ENCODE results near the gene KDM6A.
"Not testable (repeated sequence)": the region's sequence is repeated elsewhere in the genome, so short reads cannot be mapped to it uniquely, and the experiment has no call there.

KDM6A gene

DNA sequence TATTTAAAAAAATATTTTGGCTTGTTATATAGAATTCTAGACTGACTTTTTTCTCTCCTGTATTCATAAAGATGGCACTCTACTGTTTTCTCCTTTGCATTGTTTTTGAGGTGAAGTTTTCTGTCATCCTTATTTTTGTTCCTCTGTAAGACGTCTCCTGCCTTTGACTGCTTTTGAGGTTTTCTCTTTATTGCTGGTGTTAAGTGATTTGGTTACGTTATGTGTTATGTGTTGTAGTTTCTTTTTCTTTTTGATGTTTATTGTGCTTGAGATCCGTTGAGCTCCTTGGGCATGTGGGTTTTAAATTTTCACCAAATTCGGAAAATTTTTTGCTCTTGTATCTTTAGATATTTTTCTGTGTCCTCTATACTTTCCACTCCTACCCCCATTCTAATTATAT is 50.0 kb downstream of the KDM6A start:
- no peak for DNase-seq (ENCODE audit: low read depth in 2 of 2)

DNA sequence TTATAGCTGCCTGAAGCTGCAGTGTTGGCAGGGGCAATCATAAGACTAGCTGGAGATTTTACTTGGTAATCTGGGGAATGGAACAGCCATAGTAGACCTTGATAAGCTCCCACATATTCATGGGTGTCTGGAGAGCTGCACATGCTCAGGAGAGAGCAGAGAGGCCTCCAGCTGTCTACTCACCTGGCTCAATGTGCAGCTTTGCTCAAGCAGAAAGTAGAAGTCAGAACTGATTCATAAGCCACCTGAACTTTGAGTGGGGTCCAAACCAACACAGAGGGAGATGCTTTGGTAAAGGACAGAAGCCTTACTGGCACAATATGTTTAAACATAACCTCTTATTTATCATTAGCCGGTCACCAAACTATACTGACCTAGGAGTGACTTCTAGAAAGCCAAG is 54.4 kb downstream of the KDM6A start:
- DNase-seq (ENCODE audit: low read depth in 2 of 2), result no peak

DNA sequence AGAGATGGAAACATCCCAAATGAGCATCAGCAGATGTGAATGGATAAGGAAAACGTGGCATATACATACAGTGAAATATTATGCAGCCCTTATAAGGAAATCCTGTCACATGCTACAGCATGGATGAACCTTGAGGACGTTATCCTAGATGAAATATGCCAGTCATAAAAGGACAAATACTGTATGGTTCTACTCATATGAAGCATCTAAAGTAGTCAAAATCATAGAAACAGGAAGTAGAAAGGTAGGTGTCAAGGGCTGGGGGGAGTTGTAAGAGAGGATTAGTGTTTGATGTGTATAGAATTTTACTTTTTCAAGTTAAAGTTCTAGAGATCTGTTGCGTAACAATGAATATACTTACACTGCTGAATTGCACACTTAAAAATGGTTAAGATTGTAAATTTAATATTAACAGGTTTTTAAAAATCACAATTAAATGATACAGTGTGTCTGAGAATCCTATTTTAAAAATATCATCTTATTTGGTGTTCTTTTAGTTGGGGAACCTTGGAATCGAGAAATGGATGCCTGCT is 58.5 kb downstream of the KDM6A start:
- DNase-seq (ENCODE audit: low read depth in 2 of 2), result no peak

DNA sequence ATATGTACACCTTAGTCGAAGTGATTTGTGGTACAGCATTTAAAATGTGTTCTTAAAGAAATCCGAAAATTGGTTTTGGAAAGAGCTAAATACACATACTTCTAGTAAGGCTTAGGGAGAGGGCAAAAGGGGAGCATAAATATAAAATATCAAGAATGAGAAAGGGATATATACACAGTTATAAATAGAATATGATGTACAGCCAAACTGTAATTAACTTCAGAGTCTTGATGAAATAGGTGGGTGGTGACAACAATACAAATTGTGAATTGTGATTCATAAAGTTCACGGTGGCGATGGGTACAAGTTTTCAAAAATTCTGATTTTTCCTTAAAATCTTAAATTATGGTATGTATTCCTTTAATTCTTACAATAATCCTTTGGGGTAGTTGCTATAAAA is 62.2 kb downstream of the KDM6A start:
- no peak for DNase-seq (ENCODE audit: low read depth in 2 of 2)

DNA sequence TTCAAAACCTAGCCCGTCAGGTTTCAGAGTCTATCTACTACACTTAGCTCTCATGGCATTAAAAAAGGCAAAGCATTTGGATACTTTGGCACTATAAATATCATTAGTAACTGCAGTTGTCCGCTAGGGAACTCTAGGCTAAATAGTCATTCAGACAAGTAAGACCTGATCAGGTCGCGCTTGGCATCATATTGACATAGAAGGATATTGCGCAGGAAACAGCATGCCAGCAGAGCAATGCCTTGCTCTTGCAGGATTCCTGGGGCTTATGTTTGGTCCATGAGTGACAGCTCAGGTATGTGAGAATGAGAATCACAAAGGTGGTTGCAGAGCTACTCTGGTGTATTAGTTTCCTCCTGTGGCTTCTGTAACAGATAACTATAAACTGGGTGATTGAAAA is 62.7 kb downstream of the KDM6A start:
- no peak for DNase-seq (ENCODE audit: low read depth in 2 of 2)

DNA sequence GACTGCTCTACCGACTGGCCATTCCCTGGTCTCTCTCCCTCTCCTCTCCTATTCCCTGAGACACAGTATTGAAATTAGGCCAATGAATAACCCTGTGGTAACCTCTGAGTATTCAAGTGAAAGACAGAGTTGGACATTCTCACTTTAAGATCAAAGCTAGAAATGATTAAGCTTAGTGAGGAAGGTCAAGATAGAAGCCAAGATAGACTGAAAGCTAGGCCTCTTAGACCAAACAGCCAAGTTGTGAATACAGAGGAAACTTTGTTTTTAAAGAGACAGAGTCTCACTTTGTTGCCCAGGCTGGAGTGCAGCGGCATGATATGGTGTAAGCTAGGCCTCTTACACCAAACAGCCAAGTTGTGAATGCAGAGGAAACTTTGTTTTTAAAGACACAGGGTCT is 64.6 kb downstream of the KDM6A start:
- no peak for DNase-seq (ENCODE audit: low read depth in 2 of 2)

DNA sequence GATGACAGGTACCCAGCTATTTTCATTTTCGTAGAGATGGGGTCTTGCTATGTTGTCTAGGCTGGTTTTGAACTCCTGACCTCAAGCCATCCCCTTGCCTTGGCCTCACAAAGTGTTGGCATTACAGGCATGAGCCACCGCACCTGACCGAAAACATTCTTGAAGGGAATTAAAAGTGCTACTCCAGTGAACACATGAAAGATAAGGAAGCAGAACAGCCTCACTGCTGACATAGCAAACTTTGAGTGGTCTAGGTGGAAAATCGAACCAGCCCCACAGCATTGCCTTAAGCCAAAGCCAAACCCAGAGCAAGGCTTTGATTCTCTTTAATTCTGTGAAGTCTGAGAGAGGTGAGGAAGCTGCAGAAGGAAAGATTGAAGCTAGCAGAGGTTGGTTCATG is 65.1 kb downstream of the KDM6A start:
- no peak for DNase-seq (ENCODE audit: low read depth in 2 of 2)

DNA sequence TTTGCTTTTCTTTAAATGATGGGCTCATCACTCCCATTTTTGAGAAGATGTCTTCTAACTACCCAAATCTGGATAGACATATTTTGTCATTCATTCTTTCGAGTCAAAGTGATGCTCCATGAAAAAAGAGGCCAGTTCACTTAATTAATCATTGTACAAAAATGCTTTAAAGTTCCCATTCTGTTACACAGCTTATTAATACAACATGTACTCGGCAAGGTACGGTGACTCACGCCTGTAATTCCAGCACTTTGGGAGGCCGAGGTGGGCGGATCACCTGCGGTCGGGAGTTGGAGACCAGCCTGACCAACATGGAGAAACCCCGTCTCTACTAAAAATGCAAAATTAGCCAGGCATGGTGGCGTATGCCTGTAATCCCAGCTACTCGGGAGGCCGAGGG is 67.6 kb downstream of the KDM6A start:
- not testable (repeated sequence) for DNase-seq (ENCODE audit: low read depth in 2 of 2)

DNA sequence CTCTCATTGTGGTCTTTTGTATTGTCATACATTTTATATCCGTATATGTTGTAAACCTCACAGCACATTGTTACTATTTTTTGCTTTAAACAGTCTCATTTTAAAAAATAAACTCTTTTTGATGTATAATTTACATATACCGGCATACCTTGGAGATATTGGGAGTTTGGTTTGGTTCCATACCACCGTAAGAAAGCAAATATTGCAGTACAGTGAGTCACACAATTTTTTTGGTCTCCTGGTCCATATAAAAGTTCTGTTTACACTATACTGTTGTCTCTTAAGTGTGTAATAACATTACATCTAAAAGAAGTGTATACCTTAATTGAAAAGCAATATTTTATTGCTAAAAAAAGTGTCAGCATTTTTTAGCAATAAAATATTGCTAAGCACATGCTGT is 70.0 kb downstream of the KDM6A start:
- no peak for DNase-seq (ENCODE audit: low read depth in 2 of 2)

DNA sequence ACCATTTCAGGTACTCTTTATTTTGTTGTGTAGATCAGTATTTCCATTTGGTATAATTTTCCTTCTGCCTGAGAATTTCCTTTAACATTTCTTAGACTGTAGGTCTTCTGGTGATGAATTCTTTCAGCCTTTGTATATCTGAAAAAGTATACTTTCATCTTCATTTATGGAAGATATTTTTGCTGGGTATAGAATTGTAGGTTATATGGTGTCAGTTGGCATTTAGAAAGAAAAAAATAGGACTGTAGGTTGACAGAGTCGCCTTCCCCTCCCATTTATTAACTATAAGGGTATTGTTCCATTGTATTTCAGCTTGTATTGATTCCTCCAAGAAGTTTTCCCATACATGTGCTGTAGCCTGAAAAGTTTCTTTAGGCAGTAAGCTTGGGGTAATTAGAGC is 71.9 kb downstream of the KDM6A start:
- DNase-seq (ENCODE audit: low read depth in 2 of 2), result no peak

DNA sequence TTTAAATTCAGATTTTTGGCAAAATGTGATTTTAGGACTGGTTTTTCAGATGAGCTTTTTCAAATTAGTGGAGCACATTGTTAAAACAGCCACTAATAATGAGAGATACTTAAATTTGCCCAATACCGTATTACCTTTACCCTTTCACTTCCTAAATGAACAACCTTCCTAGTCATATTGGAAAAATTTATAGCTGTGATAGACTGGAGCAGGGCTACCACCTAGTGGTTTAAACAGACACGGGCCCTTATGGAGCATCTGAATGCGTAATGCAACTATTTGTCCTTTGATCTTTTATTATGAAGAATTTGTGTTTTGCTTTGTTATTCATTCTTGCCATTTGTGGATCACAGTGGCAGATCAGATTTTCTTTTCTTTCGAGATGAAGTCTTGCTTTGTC is 72.7 kb downstream of the KDM6A start:
- DNase-seq (ENCODE audit: low read depth in 2 of 2), result no peak

DNA sequence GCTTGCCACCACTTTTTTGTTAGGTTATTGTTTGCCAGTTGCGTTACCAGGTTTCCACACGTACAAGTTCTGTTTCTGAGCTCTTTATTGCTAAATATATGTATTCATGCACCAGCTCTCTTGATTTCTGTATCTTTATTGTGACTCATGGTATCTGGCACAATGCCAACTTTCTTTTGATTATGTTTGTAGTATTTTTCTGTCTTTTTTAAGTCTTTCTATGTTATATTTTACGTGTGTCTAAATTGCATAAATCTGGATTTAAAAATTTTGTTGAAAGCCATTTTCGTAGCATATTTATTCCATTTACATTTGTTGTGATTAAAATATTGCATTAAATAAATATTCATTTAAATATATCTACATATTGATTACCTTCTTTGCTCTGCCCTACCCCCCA is 73.8 kb downstream of the KDM6A start:
- DNase-seq (ENCODE audit: low read depth in 2 of 2), result no peak

DNA sequence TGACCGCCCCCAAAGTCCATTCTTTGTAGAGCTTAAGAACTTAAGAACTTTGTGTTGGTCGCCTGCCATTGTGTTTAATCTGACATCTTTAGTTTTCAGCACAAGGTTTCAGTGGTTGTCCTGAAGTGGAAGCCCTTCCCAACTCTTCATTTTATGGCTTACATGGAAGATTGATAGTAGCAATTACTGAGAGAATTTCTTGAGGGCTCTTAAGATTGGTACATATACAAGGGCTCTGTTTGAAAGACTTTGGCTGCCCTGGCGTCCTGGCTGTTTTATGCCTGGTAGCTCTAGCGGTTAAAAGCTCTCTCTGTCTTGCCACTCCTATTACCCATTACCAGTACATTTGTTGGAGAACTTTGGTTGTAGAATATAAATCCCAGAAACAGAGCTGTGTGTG is 75.0 kb downstream of the KDM6A start:
- no peak for DNase-seq (ENCODE audit: low read depth in 2 of 2)

DNA sequence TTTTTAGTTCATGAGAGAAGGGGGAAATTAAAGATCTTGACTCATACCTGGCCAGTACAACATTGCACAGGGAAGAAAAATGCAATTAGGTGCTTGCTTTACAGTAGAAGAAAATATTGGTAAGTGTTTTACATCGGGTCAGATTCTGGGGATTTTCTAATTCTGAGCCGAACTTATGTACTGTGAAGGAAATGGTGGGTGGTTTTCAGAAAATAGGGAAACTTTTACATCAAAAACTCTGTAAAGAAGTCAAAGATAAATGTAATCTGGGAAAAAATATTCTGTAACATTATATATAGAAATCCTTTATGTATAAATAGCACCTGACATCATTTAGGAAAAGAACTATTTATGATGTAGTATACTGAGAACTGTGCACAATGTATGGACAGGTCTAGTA is 75.4 kb downstream of the KDM6A start:
- DNase-seq (ENCODE audit: low read depth in 2 of 2), result no peak

DNA sequence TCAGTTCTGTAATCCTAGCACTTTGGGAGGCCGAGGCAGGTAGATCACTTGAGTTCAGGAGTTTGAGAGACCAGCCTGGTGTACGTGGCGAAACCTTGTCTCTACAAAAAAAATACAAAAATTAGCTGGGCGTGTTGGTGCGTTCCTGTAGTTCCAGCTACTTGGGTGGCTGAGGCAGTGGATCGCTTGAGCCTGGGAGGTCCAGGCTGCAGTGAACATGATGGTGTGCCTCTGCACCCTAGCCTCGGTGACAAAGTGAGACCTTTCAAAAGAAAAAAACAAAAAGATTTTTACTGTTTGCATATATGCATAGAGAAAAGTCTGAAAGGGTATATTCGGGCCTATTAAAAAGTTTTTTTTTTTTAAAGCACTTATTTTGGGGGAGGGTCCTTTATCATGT is 76.1 kb downstream of the KDM6A start:
- DNase-seq (ENCODE audit: low read depth in 2 of 2), result no peak

DNA sequence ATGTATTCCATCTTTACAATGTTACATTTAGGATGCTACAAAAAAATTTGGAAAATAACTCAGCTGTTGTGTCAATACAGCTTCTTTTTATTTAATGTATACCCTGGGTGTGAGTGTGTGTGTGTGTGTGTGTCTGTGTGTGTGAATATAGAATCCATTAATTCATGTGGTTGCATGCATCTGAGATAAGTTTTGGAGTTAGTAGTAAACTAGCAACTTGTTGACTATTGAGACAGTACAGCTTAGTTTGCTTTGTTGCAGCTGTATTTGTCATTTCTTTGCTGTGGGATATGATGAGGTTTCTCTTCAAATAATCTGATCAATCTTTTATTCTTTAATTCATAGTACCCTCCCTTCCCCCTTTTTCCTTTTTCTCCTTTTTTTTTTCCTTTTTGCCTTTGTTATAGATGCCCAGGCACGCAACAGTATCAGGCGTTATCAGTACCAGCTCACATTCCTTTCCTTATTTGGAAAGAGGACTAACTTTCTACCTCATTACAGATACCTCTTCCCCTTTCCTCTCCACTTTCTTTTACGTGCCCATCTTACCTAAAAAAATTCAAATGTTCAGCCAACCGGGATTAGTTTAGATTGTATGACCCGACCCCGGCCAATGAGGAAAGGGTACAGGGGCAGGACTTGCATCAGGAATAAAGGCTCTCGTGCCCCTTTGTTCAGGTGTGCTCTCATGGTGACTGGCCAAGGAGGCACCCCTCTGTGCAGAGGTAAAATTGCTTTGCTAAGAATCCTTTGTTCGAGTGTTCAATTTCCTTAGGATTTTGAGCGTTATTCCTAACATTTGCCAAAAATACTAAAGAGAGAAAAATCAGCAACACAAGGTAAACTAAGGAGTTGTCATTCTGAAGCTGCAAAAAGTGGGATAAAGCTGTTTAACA is 77.7 kb downstream of the KDM6A start:
- DNase-seq (ENCODE audit: low read depth in 2 of 2), result not testable (repeated sequence)

DNA sequence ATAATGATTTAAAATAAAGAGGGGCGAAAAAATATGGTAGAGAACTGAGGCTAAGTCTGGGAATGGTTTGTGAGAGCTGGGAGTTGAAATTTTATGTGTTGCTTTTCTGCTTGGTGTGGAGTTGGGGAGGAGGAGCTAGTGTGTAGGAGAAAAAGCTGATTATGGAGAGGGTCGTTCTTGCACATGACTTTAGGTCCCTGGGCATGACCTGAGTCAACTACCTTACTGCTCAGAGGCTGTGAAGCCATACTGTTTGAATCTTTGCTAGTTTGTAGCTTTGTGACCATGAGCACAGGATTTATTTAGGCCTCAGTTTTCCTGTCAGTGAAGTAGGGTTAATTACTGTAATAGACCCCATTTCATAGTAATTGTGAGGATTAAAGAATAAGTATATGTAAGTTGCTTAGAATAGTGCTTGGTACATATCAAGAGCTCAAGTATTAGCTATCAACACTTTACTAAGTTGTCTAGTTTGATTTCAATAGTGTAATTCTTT is 78.6 kb downstream of the KDM6A start:
- DNase-seq (ENCODE audit: low read depth in 2 of 2), result no peak

DNA sequence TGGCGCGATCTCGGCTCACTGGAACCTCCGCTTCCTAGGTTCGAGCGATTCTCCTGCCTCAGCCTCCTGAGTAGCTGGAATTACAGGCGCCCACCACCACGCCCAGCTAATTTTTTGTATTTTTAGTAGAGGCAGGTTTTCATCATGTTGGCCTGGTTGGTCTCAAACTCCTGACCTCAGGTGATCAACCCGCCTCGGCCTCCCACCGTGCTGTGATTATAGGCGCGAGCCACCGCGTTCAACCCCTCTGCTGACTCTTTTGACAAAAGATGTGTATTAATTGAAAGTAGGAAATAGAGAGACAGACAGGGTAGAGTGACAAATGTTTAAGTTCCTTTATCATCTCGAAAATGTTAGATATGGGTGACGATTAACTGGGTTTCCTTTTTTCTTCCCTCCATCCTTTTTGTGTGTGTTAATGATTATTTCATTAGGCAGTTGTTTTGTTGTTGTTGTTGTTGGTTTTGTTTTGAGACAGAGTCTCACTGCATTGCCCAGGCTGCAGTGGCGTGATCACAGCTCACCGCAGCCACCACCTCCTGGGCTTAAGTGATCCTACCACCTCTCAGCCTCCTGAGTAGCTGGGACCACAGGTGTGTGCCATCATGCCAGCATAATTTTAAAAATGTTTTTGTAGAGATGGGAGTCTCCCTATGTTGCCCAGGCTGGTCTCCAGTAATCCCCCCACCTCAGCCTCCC is 79.5 kb downstream of the KDM6A start:
- DNase-seq (ENCODE audit: low read depth in 2 of 2), result no peak

DNA sequence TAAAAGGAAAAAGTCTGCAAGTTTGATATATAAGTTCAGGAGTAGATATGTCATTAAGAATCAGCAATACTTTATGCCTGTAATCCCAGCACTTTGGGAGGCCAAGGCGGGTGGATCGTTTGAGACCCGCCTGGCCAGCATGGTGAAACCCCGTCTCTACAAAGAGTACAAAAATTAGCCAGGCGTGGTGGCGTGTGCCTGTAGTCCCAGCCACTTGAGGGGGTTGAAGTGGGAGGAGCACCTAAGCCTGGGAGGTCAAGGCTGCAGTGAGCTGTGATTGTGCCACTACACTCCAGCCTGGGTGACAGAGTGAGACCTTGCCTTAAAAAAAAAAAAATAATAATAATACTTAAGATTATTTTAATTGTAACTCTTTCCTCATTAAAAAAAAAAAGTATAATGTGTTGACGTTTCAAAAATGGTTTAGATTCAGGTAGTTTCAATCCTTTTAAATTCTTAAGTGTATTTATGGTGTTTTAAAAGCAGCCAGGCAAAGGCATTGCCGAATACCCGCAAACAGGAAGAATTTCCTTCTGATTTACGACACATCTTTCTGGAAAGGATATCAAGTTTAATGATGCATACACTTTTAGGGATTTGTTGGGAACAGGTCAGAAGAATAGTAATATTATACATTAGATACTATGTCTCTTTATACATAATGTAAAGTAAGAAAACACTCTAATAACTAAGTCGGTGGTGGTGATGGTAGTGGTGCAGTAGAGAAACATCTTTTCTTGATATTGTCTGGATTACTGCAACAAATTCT is 80.9 kb downstream of the KDM6A start:
- DNase-seq (ENCODE audit: low read depth in 2 of 2), result no peak

DNA sequence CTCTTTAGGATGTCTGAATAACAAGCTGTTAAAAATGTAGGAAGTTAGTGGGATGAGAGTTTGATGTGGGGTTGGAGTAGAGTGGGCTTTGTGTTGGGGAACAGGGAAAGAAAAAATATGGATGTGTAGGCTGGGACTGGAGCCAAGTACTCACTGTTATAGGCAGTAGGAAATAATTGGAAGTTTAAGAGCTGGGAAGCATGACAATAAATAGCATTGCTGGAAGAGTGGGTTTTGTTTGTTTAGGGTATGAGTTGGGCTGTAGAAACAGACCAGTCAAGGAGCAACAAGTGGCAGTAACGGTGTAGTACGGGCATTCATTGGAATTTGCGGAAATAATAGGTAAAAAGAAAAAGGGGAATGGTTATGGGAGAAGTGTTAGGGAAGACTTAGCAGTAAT is 81.6 kb downstream of the KDM6A start:
- no peak for DNase-seq (ENCODE audit: low read depth in 2 of 2)

DNA sequence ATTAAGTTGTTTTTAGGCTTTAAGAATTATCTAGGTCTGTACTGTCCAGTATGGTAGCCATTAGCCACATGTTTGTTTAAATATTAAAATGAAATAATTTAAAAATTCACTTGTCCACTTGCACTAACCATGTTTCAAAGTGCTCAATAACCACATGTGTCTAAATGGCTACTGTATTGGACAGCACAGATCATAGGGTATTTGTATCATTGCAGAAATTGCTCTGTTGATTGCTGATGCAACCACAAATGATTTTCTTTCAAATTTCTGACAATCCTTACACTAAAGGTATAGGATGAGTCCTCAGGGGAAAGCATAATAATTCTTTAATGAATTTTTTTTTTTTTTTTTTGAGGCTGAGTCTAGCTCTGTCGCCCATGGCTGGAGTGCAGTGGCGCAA is 84.9 kb downstream of the KDM6A start:
- DNase-seq (ENCODE audit: low read depth in 2 of 2), result no peak

DNA sequence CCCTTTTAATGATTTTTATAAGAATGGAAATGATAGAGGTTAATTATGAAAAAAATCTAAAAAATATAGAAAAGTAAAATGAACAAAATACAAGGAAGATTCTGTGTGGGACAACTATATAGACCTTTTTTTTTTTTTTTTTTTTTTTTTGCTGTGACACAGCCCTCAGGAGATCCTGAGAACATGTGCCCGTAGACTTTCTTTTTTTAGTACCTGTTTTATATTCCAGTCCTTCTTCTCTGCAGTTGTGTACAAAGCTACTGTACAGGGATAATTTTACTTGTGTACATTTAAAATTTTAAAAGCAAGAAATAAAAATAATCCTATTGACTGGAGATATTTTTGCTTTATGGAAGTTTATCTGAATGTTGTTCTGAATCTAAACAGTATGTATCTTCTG is 85.5 kb downstream of the KDM6A start:
- DNase-seq (ENCODE audit: low read depth in 2 of 2), result no peak
